Fibroblast of skin of right biceps (primary cell): ENCODE measurements around the gene CMTR2.

Experiments used
- DNase-seq: peaks from one replicate; pipeline ENCODE4 v3.0.0-alpha.2; 2013

The CMTR2 gene

GRCh38 chr16:71276589-71277334, 12.4 kb downstream of the CMTR2 start:
- DNase-seq, result no peak

DNA sequence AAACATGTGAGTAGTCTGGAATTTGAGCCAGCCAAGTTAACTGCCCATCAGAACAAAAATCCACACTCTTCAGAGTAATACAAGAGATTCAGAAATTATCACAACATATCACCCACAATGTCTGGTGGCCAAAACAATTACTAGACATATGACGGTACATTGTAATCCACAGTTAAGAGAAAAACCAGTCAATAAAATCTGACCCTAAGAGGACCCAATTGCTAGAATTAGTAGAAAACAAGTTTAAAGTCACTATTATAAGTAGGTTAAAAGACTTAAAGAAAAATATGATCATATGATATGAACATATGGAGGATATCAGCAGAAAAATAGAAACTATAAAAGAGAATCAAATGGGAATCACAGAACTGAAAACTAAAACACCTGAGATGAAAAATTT, 15.8 kb downstream of the CMTR2 start:
- no peak for DNase-seq

GRCh38 chr16:71264299-71264698, 24.9 kb downstream of the CMTR2 start:
- no peak for DNase-seq

DNA sequence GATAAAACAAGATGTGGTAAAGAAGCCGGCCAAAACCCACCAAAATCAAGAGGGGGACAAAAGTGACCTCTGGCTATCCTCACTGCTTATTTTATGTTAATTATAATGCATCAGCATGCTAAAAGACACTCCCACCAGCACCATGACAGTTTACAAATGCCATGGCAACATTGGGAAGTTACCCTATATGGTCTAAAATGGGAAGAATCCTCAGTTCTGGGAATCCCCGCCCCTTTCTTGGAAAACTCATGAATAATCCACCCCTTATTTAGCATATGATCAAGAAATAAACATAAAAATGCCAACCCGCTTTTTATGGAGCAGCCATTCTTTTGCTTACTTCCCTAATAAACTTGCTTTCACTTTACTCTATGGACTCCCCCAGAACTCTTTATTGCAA, 25.6 kb downstream of the CMTR2 start:
- DNase-seq, result no peak

GRCh38 chr16:71262391-71262790, 26.8 kb downstream of the CMTR2 start:
- DNase-seq, result no peak

DNA sequence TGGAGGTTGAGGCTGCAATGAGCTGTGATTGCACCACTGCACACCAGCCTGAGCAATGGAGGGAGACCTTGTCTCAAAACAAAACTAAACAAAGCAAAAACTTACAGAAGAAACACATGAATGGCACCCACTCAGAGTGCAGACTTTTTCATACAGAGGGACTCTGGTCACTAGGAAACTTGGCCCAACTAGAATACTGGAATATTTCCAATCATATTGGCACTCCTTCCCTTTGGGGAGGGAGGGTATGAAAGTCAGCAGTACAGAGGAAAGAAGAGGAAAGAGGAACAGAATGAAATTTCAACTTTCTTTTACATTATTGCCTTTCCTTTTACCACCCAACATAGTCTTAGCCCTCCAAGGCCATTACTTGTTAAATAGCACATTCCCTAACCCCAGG, 28.2 kb downstream of the CMTR2 start:
- no peak for DNase-seq

- no peak for DNase-seq
Measured at GRCh38 chr16:71259086-71259485, 30.1 kb downstream of the CMTR2 start.

DNA sequence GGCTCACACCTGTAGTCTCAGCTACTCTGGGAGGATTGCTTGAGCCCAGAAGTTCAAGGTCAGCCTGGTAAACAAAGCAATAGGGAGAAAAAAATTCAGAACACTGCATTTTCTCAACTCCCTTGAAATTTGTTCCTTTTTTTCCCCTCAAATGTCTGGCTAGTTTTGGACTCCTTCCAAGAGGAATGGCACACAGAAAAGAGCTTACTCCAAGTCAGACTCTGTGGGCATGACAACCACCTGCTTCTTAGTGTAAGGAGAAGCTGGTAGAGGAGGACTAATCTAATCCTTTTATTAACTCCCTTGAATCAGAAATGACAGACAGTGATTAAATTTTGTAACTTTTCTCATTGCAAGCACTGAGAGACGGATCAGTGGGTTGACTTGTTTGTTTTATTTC, 30.8 kb downstream of the CMTR2 start:
- DNase-seq, result no peak

DNA sequence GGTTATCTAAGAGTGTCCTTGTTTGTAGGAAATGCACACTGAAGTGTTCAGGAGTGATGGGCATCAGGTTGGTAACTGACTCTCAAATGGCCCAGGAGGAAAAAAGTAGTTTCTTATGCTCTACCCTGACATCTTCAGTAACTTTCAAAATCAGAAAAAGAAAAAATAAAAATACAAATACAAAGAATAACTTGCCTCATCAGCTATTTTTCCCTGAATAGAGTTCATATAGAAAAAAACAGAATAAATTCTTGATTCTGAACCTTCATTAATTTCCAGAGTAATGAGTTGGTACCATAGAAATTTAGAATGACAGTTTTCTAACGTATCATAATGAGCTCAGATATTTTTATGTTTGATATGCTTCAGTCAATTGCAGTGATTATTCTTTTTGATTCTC, 31.4 kb downstream of the CMTR2 start:
- DNase-seq, result no peak

DNA sequence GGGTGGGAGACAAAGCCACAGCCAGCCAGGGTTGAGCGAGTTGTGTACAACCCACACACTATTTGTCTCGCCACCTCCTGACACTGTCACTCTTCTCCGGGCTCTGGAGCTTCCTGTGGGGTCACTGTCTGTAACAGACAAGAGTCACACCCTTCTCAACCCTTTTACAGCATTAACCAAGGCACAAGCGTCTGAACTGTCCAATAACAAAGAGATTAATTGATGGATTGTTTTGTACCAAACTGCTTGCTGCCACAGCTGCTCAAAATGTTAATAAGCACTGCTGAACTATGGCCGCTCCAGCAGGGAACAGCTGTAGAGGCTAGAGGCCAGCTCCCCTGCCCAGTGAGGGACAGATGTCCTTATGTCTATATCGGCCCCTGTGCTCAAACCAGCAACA, 33.5 kb downstream of the CMTR2 start:
- DNase-seq, result no peak

DNA sequence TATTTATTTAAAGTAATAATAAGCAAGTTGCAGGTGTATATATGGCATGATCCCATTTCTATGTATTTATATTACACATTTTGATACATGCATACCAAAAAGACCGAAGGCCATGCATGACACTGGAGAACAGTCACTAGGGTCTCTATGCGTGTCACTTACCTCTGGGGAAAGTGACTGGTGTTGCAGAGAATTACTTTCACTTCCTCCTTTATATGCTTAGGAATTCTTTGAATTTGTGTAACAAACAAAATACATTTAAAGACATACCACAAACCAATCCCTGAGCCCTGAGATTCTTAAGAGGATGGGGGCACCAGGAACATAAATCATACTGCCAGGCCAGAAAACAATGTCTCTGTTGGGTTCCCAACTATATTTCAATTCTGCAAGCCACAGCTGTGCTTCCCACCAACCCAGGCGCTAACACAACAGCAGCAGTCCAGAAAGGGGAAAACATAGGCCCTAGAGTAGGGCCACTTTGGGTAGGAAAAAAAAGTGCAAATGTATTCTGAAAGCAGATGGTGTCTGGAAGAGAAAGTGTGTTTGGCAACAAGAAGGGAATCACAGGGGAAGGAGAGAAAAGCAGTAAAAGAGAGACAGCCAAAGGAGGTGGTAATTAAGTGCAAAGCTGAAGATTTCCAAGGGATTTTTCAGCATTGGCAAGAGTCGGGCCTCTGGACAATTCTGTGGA, 34.2 kb downstream of the CMTR2 start:
- no peak for DNase-seq

- no peak for DNase-seq
Measured at GRCh38 chr16:71250461-71251235, 38.6 kb downstream of the CMTR2 start.

DNA sequence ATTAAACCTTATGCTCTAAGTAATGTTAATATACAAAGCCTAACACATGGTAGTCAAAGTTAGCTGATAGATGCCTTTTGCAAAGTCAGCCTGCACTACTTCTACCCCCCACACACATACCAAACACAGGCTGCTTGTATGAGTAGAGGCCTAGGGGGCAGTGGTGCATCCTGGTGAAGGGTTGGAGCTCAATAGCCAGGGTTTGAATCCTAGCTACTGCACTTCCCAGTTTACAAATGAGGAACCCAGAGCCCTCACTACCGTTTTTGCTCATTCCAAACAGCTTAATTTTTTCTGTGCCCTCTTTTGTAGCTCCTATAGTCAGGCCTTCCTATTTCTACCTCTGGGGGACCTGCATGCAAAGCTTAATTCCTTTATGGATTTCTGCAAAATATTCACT, 39.8 kb downstream of the CMTR2 start:
- DNase-seq, result no peak

- no peak for DNase-seq
Measured at GRCh38 chr16:71247478-71247877, 41.7 kb downstream of the CMTR2 start.

DNA sequence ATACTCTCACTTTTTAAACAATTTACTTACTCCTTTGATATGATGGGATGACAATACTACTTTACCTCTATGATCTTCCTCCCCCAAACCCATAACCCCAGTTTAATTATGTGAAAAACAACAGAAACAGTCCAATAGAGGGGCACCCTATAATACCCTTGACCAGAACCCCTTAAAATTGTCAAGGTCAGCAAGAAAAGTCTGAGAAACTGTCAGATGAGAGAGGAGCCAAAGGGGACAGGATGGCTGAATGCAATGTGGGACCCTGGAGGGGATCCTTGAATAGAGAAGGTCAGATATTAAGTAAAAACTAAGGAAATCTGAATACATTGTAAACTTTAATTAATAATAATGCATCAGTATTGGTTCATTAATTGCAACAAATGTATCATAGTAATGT, 42.9 kb downstream of the CMTR2 start:
- DNase-seq, result no peak

- no peak for DNase-seq
Measured at GRCh38 chr16:71244521-71244920, 44.7 kb downstream of the CMTR2 start.

- DNase-seq, result no peak
Measured at GRCh38 chr16:71242601-71243000, 46.6 kb downstream of the CMTR2 start.

DNA sequence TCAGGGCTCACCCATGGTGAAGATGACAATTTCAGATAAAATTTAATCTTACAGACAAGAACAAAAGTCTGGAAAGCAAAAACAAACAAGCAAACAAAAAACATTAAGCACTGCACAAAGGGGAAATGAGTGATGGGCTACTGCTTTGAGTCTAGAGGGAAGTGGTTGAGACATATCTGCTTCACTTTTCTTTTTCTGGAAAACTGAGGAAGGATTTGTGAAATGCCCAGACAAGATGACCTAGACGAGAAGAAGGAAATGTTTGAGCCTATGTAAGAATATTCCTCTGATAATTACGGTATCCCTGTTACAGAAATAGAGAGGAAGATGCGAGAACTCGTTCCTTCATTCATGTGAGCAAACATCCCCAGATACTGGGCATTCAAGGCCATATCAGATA, 47.2 kb downstream of the CMTR2 start:
- no peak for DNase-seq
